LHCN-M2 (cell line): ENCODE results near the gene BOLL. TPM values are rescaled to one million over a fixed set of nuclear protein-coding genes. Genes with fewer than 3 reads are reported as not detected.
"Not testable (repeated sequence)": the region's sequence is repeated elsewhere in the genome, so short reads cannot be mapped to it uniquely, and the experiment has no call there.

Source experiments
- DNase-seq: peaks from one replicate; pipeline ENCODE4 v3.0.0-alpha.2; 2012; ENCODE audit warnings: low read depth
- total RNA-seq: library from RNA; depleted of rRNA; stranded (reverse); fragments of >200 nt; gene quantifications from 2 replicates; pipeline ENCODE4 v1.2.3, GENCODE V29; 2014

Gene BOLL
- total RNA-seq, 1 experiment from 2014 or later = not detected

DNA sequence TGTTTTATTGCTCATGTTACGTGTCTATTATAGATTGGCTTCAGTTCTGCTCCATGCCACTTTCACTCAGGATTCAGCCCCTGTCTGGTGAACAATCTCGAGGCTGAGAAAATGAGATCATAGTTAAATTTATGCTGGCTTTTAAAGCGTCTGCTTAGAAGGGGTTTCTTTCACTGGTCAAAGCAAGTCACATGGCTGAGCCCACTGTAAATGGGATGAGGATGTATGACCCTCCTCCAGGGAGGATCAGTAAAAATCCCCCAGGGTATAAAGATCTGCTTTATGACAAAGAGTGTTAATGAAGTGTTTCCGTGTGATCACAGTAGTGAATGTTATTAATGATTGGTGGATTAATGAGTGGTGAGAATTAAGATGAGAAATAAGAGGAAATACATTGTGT lies 13.1 kb upstream of the BOLL start:
- DNase-seq = no peak

DNA sequence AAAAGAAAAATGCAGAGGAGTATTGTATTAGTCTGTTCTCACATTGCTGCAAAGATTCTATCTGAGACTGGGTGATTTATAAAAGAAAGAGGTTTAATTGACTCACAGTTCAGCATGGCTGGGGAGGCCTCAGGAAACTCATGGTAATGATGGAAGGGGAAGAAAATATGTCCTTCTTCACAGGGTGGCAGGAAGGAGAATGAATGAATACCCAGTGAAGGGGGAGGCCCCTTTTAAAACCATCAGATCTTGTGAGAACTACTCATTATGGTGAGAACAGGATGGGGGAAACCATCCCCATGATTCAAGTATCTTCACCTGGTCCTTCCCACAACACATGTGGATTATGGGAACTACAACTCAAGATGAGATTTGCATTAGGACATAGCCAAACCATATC lies 10.2 kb upstream of the BOLL start:
- no peak for DNase-seq

DNA sequence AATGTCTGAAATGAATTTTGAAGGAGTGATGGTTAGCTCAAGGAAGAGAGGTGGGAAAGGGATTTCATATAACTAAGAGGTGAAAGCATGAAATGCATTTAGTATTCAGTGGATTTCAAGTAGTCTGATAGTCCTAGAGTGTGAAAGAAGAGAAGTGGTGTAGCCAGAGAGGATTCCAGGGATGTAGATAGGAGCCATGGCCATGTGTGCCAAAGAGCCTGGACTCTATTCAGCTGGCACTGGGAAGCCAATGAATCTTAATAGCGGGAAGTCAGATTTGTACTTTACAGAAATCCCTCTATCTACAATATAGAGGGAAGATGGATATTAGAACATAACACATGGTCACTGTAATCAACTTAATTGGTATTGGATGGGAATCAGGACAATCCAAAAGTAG lies 8.3 kb upstream of the BOLL start:
- no peak for DNase-seq

GRCh38 chr2:197786010-197786877 lies 1.1 kb upstream of the BOLL start:
- DNase-seq = peak; percentile 13

GRCh38 chr2:197782126-197782525 lies 3.0 kb downstream of the BOLL start:
- no peak for DNase-seq

GRCh38 chr2:197779261-197779660 lies 5.9 kb downstream of the BOLL start:
- DNase-seq = no peak

DNA sequence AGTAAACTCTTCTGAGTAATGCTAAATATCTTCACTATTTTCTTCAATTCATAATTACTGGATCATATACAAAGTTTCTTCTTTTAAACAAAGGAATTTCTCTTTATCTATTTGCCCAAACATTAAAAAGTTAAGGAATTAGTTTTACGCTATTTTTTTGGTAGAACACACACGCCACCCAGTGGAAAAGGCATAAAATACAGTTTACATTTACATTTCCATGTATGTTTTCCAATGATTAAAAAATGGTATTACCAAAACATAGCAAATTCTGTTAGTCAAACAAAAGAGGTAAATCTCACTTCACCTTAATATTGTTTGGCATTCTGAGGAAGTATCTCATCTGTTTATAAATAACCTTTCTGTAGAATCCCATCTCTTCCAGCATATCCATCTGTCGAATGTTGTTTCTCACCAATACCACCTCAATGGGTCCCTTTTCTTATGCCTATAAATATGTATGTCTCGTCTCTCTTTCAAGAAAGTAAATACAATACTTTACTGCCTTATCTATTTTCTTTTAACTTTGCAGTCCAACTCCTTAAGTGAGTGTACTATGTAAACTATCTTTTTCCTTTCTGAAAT lies 7.2 kb downstream of the BOLL start:
- peak; percentile 40 for DNase-seq

DNA sequence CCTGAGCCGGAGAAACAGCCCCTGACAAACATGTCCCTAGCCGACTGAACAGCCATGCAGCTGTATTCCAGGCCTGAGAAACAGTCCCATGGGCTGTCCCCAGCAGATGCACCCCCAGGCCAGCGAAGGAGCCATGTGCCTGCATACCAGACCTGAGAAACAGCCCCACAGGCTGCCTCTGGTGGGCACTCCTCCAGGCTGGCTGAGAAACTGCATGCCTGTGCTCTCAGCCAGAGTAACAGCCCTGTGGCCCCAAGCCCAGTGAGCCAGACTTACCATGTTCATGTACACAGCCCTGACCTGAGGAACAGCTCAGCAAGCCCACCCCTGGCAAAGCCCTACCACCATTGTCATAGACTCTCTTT lies 24.8 kb downstream of the BOLL start:
- no peak for DNase-seq

- DNase-seq = no peak
Observed at GRCh38 chr2:197759625-197760292, 25.4 kb downstream of the BOLL start.

GRCh38 chr2:197759013-197759412 lies 26.1 kb downstream of the BOLL start:
- no peak for DNase-seq

DNA sequence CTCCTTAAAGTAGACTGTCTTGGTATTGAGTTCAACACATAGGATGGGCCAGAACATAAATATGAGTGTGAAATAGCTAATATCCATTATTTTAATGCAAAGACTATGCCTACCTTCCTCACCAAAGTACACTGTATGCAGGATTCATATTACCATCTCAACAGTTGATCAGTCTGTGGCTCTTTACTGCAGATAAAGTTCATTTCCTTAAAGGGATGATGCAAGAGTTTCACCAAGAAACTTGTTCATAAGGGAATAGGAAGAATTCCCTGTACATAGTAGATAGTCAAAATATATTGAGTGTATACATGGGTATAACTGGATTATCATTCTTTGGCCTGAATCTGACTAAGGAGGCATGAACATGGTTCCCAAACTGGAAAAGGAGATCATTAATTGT lies 44.9 kb downstream of the BOLL start:
- no peak for DNase-seq

DNA sequence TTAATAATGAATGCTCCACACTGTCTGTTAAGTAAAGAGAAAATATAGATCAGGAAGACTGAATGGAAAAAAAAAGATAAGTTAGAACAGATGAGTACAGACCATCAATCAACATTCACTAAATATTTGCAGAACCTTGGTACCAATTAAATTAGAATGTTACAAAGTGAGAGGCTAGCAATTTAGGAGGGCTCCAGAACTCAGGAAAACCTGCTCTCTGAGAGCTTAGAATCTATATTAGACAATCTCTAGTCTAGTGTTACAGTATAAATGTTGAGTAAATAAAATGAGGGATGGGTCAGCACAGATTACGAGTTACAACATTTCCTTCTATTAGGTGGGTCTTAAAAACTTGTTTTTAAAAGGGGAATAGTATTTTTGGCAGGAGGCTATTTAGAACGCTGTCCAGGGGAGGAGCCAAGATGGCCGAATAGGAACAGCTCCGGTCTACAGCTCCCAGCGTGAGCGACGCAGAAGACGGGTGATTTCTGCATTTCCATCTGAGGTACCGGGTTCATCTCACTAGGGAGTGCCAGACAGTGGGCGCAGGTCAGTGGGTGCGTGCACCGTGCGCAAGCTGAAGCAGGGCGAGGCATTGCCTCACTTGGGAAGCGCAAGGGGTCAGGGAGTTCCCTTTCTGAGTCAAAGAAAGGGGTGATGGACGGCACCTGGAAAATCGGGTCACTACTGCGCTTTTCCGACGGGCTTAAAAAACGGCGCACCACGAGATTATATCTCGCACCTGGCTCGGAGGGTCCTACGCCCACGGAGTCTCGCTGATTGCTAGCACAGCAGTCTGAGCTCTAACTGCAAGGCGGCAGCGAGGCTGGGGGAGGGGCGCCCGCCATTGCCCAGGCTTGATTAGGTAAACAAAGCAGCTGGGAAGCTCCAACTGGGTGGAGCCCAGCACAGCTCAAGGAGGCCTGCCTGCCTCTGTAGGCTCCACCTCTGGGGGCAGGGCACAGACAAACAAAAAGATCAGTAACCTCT lies 56.3 kb downstream of the BOLL start:
- DNase-seq = not testable (repeated sequence)

DNA sequence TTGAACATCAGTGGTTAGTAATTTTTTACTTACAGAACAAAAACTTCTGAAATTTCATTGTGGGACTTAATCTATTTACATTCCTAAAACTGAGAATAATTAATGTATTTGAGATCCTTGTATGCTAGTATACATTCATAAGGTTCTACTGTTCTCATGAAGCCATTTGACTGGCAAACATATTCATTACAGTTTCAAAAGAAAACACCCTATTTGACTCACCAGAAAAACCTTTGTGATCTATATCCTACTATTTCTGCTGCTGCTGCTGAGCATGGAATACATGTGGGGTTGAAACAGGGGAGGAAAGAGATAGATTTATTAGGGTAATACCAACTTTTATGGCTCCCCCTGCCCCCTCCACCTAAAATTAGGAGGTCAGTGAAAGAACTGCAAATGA lies 58.1 kb downstream of the BOLL start:
- DNase-seq = no peak

GRCh38 chr2:197717863-197718262 lies 67.3 kb downstream of the BOLL start:
- DNase-seq = no peak

- DNase-seq = no peak
Observed at GRCh38 chr2:197713271-197713670, 71.8 kb downstream of the BOLL start.

DNA sequence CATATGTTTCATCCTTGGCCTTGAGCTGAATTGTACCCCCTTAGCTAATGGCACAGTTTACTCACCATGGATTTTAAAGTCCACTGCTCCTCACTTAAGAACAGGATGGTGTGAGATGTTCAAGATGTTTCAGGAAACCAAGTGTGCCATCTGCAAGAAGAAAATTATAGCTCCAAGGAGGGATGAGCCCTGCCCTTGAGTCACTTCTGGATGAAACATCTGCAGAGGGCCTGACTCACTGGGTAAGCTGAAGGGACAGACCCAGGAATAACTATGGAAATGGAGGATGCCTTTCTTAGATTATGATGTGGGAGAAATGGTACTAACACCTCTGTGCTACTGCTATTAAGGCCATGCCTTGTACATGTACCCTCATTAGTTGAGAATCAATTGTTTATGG lies 73.5 kb downstream of the BOLL start:
- DNase-seq = peak; percentile 22

GRCh38 chr2:197710424-197711042 lies 74.6 kb downstream of the BOLL start:
- DNase-seq = no peak

- not testable (repeated sequence) for DNase-seq
Observed at GRCh38 chr2:197709140-197709539, 76.0 kb downstream of the BOLL start.

GRCh38 chr2:197708331-197708730 lies 76.8 kb downstream of the BOLL start:
- peak; percentile 34 for DNase-seq

GRCh38 chr2:197707316-197708213 lies 77.6 kb downstream of the BOLL start:
- peak; percentile 52 for DNase-seq
